Thyroid gland (tissue), 4 donors: ENCODE results near the gene COQ6.

Experiments
- POLR2A ChIP-seq, 2 donors: fragments of 450-650 bp; IDR thresholded peaks; one replicate each; pipeline ENCODE4 v1.6.1; 2017; ENCODE audit warnings: antibody characterized with exemption in 2 of 2, mild to moderate bottlenecking in 2 of 2, moderate library complexity in 1 of 2
- TF ChIP-seq, protein P1 (sequence below), 6 experiments: fragments of 200-600 bp in 3 of 6; fragments of 450-650 bp in 3 of 6; sonication (generic) in 3 of 6; IDR thresholded peaks; one replicate each; pipeline ENCODE4 v1.5.1; 2016 to 2019; ENCODE audit warnings: antibody characterized with exemption in 6 of 6, mild to moderate bottlenecking in 2 of 6, inconsistent platforms in 1 of 6, moderate library complexity in 1 of 6

DNA sequence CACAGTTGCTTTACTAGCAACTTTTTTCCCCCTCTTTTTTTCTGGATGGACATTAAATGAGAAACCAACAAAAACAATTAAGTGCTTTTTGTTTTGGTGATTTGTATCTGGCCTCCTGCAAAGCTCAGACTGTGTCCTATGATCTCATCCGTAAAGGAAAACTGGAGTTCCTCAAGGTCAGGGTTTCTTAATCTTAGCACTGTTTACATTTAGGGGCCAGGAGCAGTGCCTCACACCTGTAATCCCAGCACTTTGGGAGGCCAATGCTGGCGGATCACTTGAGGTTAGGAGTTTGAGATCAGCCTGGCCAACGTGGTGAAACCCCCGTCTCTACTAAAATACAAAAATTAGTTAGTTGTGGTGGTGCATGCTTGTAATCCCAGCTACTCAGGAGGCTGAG is 41.0 kb downstream of the COQ6 start:
- TF ChIP-seq, protein P1, sequence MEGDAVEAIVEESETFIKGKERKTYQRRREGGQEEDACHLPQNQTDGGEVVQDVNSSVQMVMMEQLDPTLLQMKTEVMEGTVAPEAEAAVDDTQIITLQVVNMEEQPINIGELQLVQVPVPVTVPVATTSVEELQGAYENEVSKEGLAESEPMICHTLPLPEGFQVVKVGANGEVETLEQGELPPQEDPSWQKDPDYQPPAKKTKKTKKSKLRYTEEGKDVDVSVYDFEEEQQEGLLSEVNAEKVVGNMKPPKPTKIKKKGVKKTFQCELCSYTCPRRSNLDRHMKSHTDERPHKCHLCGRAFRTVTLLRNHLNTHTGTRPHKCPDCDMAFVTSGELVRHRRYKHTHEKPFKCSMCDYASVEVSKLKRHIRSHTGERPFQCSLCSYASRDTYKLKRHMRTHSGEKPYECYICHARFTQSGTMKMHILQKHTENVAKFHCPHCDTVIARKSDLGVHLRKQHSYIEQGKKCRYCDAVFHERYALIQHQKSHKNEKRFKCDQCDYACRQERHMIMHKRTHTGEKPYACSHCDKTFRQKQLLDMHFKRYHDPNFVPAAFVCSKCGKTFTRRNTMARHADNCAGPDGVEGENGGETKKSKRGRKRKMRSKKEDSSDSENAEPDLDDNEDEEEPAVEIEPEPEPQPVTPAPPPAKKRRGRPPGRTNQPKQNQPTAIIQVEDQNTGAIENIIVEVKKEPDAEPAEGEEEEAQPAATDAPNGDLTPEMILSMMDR (IDR thresholded peaks at IDR 0.05) = no peak
- no peak for TF ChIP-seq POLR2A (IDR thresholded peaks at IDR 0.05)
